Stimulated activated CD8-positive, alpha-beta memory T cell treated with anti-CD3 and anti-CD28 coated beads, Interleukin-7, amount 100 ng/mL, for 1 hour (primary cell): ENCODE results near the gene ATRIP.

Experiments used
- DNase-seq, 2 donors: peaks; one replicate each; pipeline ENCODE4 v3.0.0-alpha.2; 2020; ENCODE audit warnings: low read depth in 2 of 2

Gene ATRIP

DNA sequence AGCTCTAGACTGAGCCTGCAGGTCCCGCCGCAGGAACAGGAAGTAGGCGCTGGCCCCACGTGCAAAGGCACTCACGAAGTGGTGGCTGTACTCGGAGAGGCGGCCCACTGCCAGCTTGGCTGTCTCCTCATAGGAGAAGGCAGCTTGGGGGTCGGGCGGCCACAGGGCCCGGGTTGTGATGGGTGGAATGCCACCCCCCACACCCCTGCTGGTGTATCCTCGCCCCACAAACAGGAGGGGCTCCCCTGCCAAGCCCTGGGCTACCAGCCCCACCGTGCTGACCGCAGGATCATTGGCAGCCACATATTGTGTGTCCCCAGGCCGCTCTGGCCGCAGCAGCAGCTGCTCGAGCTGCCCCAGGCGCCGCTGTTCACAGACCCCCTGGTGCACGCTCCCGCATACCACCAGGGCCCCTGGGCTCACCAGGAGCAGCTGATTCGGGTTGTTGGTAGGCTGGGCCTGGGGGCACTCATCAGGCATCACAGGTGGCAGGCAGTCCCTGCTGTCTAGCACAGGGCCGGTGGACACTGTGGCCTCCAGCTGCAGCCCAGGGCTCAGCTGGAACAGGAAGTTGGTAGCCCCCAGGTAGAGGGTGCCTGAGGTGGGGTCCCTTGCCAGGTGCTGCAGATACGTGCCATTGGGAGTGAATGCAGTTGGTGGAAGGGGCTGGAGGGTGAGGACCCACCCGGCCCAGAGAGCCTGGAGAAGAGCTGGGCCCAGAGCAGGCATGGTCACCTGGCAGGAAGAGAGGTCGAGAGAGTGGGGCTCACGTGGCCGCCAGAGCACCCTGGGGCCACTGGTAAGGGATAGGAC, 22.4 kb upstream of the ATRIP start:
- DNase-seq = no peak

DNA sequence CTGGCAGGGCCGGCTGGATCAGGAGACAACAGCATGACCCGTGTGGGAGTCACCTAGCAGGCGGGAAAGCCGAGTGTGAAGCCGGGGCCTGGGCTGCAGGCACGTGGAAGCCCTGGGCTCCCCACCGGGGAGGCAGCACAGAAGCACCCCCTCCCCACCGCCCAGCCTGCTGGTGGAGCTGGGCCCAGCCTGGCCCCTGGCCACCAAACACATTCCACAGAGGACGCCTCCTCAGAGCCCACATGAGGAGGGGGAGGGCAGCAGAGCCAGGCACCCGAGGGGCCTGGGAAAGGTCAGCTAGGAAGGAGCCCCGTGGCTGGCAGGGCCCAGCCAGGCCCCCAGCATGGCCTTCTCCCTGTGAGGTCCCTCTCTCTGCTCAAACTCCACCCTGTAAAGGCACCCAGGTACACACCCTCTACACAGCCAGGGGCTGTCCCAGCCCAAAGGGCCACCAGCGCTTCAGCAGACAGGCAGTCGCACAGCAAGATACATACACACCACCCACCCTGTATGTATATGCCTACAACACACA, 21.2 kb upstream of the ATRIP start:
- no peak for DNase-seq

DNA sequence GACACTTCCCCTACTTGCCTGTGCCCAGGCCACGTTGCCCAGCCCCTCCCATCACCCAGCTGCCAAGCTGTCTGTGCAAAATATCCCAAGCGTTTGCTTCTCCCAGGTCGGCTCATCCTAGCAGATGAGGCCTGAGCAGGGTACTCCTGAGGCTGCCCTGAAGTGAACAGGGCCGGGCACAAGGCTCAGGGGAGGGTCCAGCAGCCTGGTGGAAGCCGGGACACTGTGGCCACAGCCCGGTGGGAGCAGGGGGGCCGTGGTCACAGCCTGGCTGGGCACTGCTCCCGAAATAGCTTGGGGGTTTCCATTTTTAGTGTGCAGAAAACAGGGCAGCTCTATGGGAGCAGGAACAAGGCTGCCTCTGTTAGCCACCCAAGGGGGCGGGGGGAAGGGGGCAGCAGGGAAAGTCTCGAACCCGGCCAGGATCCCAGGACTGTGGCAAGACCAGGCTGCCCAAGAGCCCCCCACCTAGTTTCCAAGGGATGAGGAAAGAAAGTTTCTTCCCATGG, 20.1 kb upstream of the ATRIP start:
- no peak for DNase-seq

- no peak for DNase-seq
Observed at GRCh38 chr3:48426944-48427629, 19.4 kb upstream of the ATRIP start.

GRCh38 chr3:48427630-48427962, 18.9 kb upstream of the ATRIP start:
- DNase-seq = no peak

GRCh38 chr3:48428088-48428571, 18.4 kb upstream of the ATRIP start:
- no peak for DNase-seq

DNA sequence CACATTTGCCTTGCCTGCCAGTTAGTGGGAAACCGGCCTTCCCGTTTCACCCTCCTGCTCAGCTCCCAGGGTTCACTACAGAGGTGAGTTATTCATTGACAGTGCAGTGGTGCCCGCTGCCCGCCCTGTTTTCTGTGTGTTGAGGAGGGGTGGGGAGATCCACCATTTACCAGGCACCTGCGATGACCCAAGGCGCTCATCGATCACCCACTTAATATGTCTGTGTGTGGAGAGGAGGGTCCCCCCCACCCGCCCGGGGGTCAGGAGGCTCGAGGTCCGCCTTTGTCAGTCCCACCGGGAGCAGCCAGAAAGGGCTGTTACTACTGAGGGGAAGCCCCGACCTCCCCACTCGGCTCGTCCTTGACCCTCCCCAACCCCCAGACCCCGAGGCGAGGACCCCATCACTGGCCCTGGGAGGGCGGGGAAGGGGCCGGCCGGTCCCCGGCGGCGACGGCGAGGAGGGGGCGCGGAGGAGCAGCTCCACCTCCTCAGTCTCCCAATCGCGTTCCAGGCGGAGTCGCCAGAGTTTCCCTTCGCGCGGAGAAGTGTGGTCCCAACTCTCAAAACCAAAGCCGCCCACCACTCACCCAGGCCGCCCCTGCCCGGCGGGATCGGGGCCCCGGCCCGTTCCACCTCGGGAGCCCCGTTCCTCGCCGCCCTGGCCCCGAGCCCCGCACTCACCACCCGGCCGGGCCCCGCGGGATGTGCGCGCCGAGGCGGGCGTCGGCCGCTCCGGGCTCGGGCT, 17.8 kb upstream of the ATRIP start:
- DNase-seq = no peak

DNA sequence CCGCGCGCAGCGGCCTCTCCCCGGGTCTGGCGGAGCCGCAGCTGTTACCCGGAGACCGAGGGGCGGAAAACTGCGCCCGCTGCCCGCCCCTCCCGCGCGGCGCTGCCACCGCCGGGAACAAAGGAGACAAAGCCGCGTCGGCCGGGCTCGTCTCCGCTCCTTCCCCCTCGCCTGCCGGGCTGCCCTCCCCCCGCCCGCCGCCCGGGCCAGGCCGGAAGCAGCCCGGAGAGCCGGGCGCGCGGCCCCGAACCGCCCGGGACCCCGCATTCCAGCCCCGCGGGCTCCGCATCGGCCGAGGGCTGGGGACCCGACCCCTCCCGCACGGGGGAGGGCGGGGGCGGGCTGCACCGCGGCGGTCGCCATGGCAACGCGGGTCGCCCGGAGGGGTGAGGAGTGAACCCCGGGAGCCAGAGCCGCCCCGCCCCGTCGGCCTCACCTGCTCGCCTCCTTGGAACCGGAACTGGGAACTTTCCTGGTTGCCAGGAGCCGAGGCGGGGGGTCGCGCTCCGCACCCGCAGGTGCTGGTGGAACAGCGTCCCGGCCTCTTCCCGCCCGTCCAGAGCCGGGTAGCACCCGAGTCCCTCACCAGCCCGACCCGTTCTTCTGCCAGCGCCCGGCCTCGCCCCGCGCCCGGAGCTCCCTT, 17.1 kb upstream of the ATRIP start:
- peak; percentile 30 to 37 for DNase-seq

- DNase-seq = no peak
Observed at GRCh38 chr3:48429960-48430707, 16.4 kb upstream of the ATRIP start, which contains the start of gene PLXNB1. Gene PLXNB1 (minus strand): TSS chr3:48430086. CDS start chr3:48424611, 5,475 bp downstream.

GRCh38 chr3:48430708-48431101, 15.8 kb upstream of the ATRIP start:
- DNase-seq = no peak

DNA sequence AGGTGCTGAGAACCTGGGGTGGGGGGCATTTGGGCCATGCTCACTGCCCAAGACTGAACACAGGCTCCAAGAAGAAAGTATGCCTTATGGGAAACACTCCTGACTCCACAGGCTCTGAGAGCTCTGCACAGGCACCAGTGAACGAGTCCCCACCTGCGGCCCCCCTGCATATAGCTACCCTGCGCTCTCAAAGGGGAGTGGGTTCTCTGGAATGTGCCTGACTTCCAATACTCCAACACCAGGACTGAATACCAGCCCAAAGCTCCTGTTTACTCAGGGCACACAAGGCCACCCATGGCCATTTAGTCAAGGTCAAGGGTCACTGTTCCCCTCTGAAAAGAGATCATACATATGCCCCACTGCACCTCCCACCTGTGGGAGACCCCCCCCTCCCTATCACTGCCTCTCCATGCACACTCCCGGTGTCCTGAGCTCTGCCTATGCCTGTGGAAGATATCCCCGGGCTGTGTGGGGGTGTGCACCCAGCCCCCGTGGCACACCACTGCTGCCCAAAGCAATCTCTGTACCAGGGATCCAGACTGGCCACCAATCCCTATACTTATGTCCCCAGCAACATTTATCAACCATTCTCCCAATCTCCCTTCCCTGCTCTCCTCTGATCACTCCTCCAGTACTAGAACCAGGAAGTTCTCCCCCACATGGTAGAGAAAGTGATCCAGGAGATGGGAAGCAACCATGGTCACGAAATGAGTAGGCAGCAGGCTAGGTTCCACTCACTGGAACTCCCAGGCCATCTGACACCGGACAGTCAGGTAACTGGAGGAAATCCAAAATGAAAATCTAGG, 15.1 kb upstream of the ATRIP start:
- no peak for DNase-seq

DNA sequence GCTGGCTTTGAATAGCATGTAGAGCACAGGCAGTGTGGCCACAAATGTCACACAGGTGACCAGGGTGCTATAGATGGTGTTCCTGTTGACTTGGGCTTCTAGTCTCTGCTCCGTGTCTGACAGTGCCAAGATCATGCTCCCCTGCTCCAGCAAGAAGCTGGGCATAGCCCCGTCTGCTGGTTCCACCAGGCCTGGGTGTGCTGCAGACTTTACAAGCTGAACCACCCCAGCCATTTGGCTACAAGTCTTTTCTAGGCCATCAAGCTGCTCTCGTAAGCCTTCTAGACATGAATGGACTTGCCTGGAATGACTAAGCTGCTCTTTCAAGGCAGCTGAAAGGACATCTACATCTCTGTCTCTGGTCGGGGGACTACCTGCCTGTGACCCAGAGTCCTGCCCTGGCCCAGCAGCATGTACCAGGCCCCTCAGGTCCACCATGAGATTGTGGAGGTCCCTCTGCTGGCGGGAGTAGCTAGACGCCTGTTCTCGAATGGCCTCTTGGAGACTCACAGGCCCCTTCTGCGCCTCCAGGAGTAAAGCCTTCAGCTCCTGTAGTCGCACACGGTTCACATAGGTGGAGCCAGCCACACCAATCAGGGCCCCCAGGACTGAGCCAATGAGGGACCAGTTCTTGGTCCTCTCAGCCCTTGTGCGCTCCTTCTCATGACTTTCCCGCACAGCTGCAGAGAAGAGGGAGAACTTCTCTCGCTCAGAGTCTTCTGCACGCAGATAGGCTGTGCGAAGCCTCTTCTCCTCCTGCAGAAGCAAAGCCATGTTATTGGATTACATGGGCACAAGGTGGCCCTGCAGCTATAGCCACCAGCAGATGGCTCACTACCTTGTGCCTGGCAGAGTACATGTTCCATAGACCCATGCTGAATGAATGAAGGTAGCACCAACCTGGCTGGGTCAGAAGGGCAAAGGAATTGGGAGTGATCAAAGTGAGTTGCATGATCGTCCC, 13.8 kb upstream of the ATRIP start:
- DNase-seq = no peak

DNA sequence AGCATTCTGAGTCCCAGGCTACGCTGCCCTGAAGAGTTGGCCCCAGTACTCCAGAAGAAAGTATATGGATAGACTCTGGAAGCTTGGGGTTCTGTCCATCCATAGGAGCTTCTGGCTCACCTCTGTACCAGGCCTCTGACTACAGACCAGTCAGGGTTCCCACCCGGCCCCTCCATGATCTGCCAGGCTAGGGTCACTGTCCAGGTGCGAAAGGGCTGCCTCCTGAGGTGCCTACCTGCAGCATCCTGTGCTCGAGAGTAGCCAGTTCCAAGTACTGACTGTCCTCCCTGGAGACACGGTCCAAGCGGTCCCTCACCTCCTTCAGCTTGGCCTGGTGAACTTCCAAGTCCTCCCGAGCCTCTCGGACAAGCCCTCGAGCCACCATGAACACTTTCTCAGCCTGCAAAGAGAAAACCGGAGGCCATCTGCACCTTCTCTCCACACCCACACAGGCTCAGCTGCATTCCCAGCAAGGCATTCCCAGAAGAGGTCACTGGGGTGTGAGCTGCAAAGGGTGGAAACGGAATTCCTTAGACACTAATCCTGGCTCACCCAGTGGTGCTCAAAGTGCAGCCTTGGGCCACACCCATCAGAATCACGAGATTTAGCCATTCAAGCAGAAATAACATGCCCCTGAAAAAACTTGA, 12.9 kb upstream of the ATRIP start:
- DNase-seq = no peak

- DNase-seq = no peak
Observed at GRCh38 chr3:48434591-48435222, 11.8 kb upstream of the ATRIP start.

- DNase-seq = no peak
Observed at GRCh38 chr3:48435223-48435595, 11.3 kb upstream of the ATRIP start.

DNA sequence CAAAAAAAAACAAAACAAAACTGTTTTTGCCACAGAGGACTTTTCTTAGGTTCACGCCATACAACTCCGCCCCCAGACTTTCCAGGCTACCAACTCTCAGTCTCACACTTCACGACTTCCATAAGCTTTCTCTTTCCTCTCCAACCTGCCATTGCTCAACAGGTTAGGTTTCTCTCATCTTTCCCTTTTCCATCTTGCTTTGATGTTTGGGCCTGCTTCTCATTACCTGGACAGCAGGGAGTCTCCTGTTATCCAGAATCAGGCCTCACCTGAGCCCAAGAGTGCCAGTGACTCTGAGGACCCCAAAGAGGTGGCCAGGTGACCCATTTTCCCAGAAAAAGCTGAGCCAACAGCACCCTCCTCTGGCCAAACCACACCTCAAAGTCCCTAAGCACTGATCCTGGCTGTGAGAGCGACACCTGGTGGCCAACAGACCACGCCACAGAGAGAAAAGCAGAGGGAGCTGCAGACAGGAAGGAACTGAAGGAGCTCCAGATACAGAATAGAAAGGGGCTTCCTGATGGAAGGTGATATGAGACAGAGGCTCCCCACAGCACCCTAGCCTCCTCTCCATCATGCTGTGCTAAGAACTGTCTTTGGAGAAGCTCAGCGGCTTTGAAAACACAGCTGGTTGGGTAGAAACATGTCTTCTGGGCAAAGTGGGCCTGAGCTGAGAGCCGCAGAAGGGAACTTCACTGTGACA, 10.6 kb upstream of the ATRIP start:
- DNase-seq = peak; percentile 68 to 76

DNA sequence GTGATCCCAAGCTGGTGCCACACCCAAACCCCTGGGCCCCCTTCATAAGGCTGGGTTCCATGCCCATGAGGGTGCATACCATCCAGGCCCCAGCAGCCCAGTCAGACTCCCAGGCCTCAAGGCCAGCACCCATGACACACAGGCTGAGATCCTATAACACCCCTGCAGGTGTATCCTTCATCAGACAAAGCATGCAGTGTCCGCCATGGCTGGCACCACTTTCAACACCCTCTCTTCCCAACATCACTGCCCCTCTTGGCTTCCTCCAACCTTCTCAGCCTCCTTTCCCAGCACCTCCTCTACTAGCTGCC, 10.1 kb upstream of the ATRIP start:
- DNase-seq = no peak
